DMS114 treated with DMSO at 0.1 percent for 48 hours (cell line): ENCODE measurements around the gene TTC7B.

Experiments used
- DNase-seq: peaks from one replicate; lab custom pipeline; 2025; ENCODE audit not compliant: unreplicated experiment; lab: John Stamatoyannopoulos, UW

TTC7B gene

GRCh38 chr14:90743425-90743824 lies 72.8 kb downstream of the TTC7B start:
- DNase-seq, result no peak

GRCh38 chr14:90742729-90743128 lies 73.5 kb downstream of the TTC7B start:
- no peak for DNase-seq

GRCh38 chr14:90742252-90742651 lies 74.0 kb downstream of the TTC7B start:
- DNase-seq, result no peak

- no peak for DNase-seq
Observed at GRCh38 chr14:90741682-90741946, 74.6 kb downstream of the TTC7B start.

GRCh38 chr14:90740946-90741681 lies 75.1 kb downstream of the TTC7B start:
- DNase-seq, result no peak

GRCh38 chr14:90740081-90740480 lies 76.1 kb downstream of the TTC7B start:
- no peak for DNase-seq

GRCh38 chr14:90739318-90740068 lies 76.7 kb downstream of the TTC7B start:
- DNase-seq, result no peak

- DNase-seq, result no peak
Observed at GRCh38 chr14:90733139-90733808, 83.0 kb downstream of the TTC7B start.

- no peak for DNase-seq
Observed at GRCh38 chr14:90732718-90733117, 83.5 kb downstream of the TTC7B start.

GRCh38 chr14:90732139-90732538 lies 84.1 kb downstream of the TTC7B start:
- no peak for DNase-seq

GRCh38 chr14:90731487-90731886 lies 84.7 kb downstream of the TTC7B start:
- no peak for DNase-seq

GRCh38 chr14:90730206-90730766 lies 85.9 kb downstream of the TTC7B start:
- DNase-seq, result no peak

- no peak for DNase-seq
Observed at GRCh38 chr14:90728951-90729350, 87.3 kb downstream of the TTC7B start.

- DNase-seq, result no peak
Observed at GRCh38 chr14:90727082-90727481, 89.1 kb downstream of the TTC7B start.

GRCh38 chr14:90726656-90727055 lies 89.6 kb downstream of the TTC7B start:
- DNase-seq, result no peak

- no peak for DNase-seq
Observed at GRCh38 chr14:90724866-90725265, 91.4 kb downstream of the TTC7B start.

- DNase-seq, result no peak
Observed at GRCh38 chr14:90722590-90722989, 93.6 kb downstream of the TTC7B start.

- DNase-seq, result no peak
Observed at GRCh38 chr14:90721619-90722305, 94.5 kb downstream of the TTC7B start.

GRCh38 chr14:90720832-90721231 lies 95.4 kb downstream of the TTC7B start:
- no peak for DNase-seq

- DNase-seq, result no peak
Observed at GRCh38 chr14:90720336-90720735, 95.9 kb downstream of the TTC7B start.

GRCh38 chr14:90717916-90718315 lies 98.3 kb downstream of the TTC7B start:
- no peak for DNase-seq
